Measurements from ENCODE around the gene ATAD2B. TPM values are rescaled to one million over a fixed set of nuclear protein-coding genes. Genes with fewer than 3 reads are reported as not detected.

Gene ATAD2B
- polyA plus RNA-seq, 1 experiment = 6.0 TPM

DNA sequence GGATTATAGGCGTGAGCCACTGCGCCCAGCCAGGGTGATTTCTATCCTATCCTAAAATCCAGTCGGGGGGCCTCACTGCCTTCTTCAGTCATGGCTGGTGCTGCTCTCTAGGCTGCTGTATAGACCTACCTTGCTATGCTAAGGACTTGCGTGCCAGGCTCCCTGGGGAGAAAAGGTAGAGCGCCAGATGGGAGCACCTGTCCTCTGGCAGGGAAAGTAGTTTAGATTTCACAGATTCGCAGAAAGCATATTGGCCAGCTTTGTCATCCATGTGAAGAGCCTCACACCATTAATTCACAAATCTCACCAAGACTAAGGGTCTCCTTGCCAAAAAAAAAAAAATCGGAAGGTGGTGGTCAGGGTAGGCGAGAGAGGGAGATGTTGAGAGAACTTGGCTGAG lies 217.6 kb downstream of the ATAD2B start:
- ChIA-PET POLR2A (no interaction called here), CTCF (no interaction called here)
- no peak overlapping the region for H3K4me3 ChIP-seq (ENCODE audit: low read depth, low read length)
- no peak for DNase-seq (ENCODE audit: low read depth, low spot score)
- no peak overlapping the region for H3K27ac ChIP-seq (ENCODE audit: low read depth, low read length)
- TF ChIP-seq, protein P1, sequence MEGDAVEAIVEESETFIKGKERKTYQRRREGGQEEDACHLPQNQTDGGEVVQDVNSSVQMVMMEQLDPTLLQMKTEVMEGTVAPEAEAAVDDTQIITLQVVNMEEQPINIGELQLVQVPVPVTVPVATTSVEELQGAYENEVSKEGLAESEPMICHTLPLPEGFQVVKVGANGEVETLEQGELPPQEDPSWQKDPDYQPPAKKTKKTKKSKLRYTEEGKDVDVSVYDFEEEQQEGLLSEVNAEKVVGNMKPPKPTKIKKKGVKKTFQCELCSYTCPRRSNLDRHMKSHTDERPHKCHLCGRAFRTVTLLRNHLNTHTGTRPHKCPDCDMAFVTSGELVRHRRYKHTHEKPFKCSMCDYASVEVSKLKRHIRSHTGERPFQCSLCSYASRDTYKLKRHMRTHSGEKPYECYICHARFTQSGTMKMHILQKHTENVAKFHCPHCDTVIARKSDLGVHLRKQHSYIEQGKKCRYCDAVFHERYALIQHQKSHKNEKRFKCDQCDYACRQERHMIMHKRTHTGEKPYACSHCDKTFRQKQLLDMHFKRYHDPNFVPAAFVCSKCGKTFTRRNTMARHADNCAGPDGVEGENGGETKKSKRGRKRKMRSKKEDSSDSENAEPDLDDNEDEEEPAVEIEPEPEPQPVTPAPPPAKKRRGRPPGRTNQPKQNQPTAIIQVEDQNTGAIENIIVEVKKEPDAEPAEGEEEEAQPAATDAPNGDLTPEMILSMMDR (IDR thresholded peaks at IDR 0.05; ENCODE audit: low read depth, low read length) = no peak
- H3K27me3 ChIP-seq (ENCODE audit: control insufficient read depth, insufficient read depth, low read length) = no peaks in the 10 kb centered on the region
- peaks cover 3% of the 10 kb centered on the region; the same call in 1 of the 2 replicates for H3K9me3 ChIP-seq (ENCODE audit: control insufficient read depth, insufficient read depth, low read length)

DNA sequence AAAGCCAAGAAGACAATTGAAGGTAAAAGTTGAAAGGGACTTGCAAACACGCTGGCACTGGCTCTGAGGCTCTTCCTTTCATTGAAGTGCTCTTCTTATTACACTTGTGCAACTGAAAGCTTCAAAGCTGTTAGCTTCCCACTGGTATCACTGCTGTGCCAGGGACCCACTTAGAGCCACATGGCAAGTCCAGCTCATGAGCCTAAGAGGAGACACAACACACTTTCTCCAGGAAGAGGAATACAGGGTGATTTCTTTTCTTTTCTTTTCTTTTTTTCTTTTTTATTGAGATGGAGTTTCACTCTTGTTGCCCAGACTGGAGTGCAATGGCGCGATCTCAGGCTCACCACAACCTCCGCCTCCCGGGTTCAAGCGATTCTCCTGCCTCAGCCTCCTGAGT lies 218.2 kb downstream of the ATAD2B start:
- DNase-seq (ENCODE audit: low read depth, low spot score) = no peak
- POLR2A ChIA-PET = interaction anchor here (0.6 kb wide), 1 partner anchor 104 kb away, joined by 3 read pairs; no protein-coding TSS in a partner anchor
- Histone ChIP-seq H3K27ac (ENCODE audit: low read depth, low read length) (no peak overlapping the region), H3K4me3 (ENCODE audit: low read depth, low read length) (no peak overlapping the region), H3K27me3 (ENCODE audit: control insufficient read depth, insufficient read depth, low read length) (no peaks in the 10 kb centered on the region), H3K9me3 (ENCODE audit: control insufficient read depth, insufficient read depth, low read length) (peaks cover 3% of the 10 kb centered on the region; the same call in 1 of the 2 replicates)
- TF ChIP-seq, protein P1 (IDR thresholded peaks at IDR 0.05; ENCODE audit: low read depth, low read length) = no peak
- CTCF ChIA-PET = no interaction called here

DNA sequence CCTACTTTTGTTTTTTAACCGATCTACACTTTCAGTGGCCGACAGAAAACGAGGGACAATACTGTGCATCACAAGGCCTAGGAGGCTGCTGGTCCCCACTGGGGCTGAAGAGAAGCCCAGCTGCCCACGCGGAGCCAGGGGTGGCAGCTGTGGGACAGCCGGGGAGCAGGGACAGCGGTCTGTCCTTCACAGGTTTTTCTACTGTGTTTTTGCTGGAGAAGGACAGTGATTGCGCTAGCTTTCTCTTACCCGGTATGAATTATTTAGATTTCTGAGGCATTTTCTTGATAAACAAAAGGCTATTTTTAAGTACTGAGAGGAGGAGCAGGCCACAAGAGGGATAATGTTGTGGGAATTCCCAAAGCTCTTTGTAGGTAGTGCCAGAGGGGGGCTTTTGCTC lies 219.8 kb downstream of the ATAD2B start:
- CTCF ChIA-PET = no interaction called here
- Histone ChIP-seq H3K4me3 (ENCODE audit: low read depth, low read length) (no peak overlapping the region), H3K27me3 (ENCODE audit: control insufficient read depth, insufficient read depth, low read length) (no peaks in the 10 kb centered on the region), H3K27ac (ENCODE audit: low read depth, low read length) (peak overlapping the region; percentile 61), H3K9me3 (ENCODE audit: control insufficient read depth, insufficient read depth, low read length) (peaks cover 3% of the 10 kb centered on the region; the same call in 1 of the 2 replicates)
- POLR2A ChIA-PET = no interaction called here
- peak; percentile 15 for DNase-seq (ENCODE audit: low read depth, low spot score)
- TF ChIP-seq, protein P1 (IDR thresholded peaks at IDR 0.05; ENCODE audit: low read depth, low read length) = peak; percentile 18

DNA sequence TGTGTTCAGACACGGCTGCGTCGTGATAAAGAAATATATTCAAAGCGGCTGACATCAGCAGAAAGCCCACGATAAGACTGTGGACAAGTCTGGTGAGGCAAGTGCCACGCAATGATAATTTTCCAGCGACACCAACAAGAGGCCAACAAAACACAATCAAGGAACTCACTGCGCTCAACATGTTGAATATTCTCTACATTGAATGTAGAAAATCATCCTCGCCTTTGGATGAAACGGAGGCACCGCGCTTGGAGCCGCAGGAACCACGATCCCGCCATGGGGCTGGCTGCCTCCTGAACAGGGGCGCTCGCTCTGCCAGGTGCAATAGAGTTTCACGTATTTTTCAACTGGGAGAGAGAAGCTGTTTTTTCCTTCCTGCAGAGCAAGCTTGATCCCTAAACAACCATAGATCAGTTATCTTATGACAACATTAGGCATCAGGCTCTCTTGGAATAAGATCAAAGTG lies 220.3 kb downstream of the ATAD2B start:
- TF ChIP-seq, protein P1 (IDR thresholded peaks at IDR 0.05; ENCODE audit: low read depth, low read length) = no peak
- peak overlapping the region; percentile 61 for H3K27ac ChIP-seq (ENCODE audit: low read depth, low read length)
- ChIA-PET POLR2A (no interaction called here), CTCF (no interaction called here)
- peaks cover 3% of the 10 kb centered on the region; the same call in 1 of the 2 replicates for H3K9me3 ChIP-seq (ENCODE audit: control insufficient read depth, insufficient read depth, low read length)
- H3K4me3 ChIP-seq (ENCODE audit: low read depth, low read length) = no peak overlapping the region
- no peak for DNase-seq (ENCODE audit: low read depth, low spot score)
- no peaks in the 10 kb centered on the region for H3K27me3 ChIP-seq (ENCODE audit: control insufficient read depth, insufficient read depth, low read length)

DNA sequence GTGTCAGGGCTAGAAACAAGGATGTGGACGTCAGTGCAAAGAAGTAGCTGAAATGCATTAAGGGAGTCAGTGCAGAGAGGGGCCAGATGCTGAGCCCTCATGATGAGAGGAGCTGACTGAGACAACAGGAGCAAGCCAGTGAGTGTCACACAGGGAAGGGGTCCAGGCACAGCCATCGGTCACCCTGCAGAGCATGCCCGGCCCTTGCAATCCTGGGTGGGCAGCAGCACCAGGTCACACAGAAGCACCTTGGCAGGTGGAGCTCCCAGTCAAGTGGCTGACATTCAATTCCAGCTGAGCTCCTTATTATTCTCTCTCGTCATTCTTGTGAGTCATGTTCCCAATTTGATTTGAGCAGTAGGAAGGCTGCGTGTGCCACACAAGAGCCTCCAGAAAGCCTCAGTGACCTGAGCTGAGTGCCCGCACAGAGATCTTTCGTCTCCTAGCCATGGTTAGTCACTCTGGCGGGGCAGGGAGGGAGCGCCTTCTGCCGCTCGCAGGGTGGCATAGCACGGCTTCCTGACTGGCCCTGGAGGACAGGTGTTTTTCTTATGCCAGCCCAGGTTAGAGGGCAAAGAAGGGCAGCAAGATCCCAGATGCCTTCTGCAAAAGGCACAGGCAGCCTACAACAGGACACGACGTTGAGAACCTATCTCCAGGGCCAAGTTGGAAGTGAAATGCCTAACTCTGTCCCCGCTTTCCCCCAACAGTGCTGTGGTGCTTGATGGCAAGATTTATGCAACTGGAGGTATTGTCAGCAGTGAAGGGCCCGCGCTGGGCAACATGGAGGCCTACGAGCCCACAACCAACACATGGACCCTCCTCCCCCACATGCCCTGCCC lies 220.9 kb downstream of the ATAD2B start:
- H3K27me3 ChIP-seq (ENCODE audit: control insufficient read depth, insufficient read depth, low read length) = no peaks in the 10 kb centered on the region
- H3K4me3 ChIP-seq (ENCODE audit: low read depth, low read length) = no peak overlapping the region
- H3K27ac ChIP-seq (ENCODE audit: low read depth, low read length) = no peak overlapping the region
- CTCF ChIA-PET = interaction anchor here (0.6 kb wide), 1 partner anchor 376 kb away, joined by 3 read pairs; no protein-coding TSS in a partner anchor
- H3K9me3 ChIP-seq (ENCODE audit: control insufficient read depth, insufficient read depth, low read length) = peaks cover 3% of the 10 kb centered on the region; the same call in 1 of the 2 replicates
- POLR2A ChIA-PET = no interaction called here
- TF ChIP-seq, protein P1 (IDR thresholded peaks at IDR 0.05; ENCODE audit: low read depth, low read length) = no peak
- DNase-seq (ENCODE audit: low read depth, low spot score) = no peak
